HEK293T (cell line): ENCODE results near the gene TMSB4X.
"Not testable (repeated sequence)": the region's sequence is repeated elsewhere in the genome, so short reads cannot be mapped to it uniquely, and the experiment has no call there.

ENCODE experiments used
- CTBP1 ChIP-seq: fragments of 450-650 bp; IDR thresholded peaks from 2 replicates; pipeline ENCODE4 v1.6.1; 2016; ENCODE audit warnings: borderline replicate concordance
- ELF4 ChIP-seq: fragments of 450-650 bp; IDR thresholded peaks from 2 replicates; pipeline ENCODE4 v1.6.1; 2017; ENCODE audit warnings: antibody characterized with exemption

GRCh38 chrX:12943592-12943991, 31.3 kb upstream of the TMSB4X start:
- not testable (repeated sequence) for TF ChIP-seq ELF4, CTBP1
